C4-2B (cell line): ENCODE measurements around the gene CHST13.

ENCODE experiments used
- CTCF ChIP-seq: fragments of 450-650 bp; conservative IDR thresholded peaks from 2 replicates; pipeline ENCODE4 v1.5.1; 2017; ENCODE audit warnings: mild to moderate bottlenecking
- ZFX ChIP-seq: fragments of 450-650 bp; IDR thresholded peaks from 2 replicates; pipeline ENCODE4 v1.6.1; 2017

- no peak for TF ChIP-seq CTCF
- TF ChIP-seq ZFX: no peak
These were observed 22.2 kb upstream of the CHST13 start for GRCh38 chr3:126501736-126502135.
